ENCODE measurements around the gene CD34. TPM values are rescaled to one million over a fixed set of nuclear protein-coding genes. Genes with fewer than 3 reads are reported as not detected.

CD34 gene
- total RNA-seq, 1 donor from 2014 or later: 84.8 TPM

- ATAC-seq: no peak
- DNase-seq (ENCODE audit: missing footprints): no peak
- intact Hi-C loops (cut with DNase I): no loop called here
These were observed 61.9 kb downstream of the CD34 start for GRCh38 chr1:207849016-207849415.

- DNase-seq (ENCODE audit: missing footprints): peak; percentile 91
- peak; percentile 49 for ATAC-seq
- intact Hi-C loops (cut with DNase I): no loop called here
These were observed 62.7 kb downstream of the CD34 start for GRCh38 chr1:207848234-207848633.

GRCh38 chr1:207847116-207847515, 63.8 kb downstream of the CD34 start:
- ATAC-seq (no peak), DNase-seq (ENCODE audit: missing footprints) (no peak)
- intact Hi-C loops (cut with DNase I): no loop called here

GRCh38 chr1:207845109-207845508, 65.8 kb downstream of the CD34 start:
- DNase-seq (ENCODE audit: missing footprints) (no peak), ATAC-seq (peak; percentile 58)
- intact Hi-C loops (cut with DNase I): no loop called here

- no peak for ATAC-seq
- DNase-seq (ENCODE audit: missing footprints): no peak
- intact Hi-C loops (cut with DNase I): no loop called here
These were observed 66.6 kb downstream of the CD34 start for GRCh38 chr1:207844371-207844770.

- intact Hi-C loops (cut with DNase I): no loop called here
- DNase-seq (ENCODE audit: missing footprints) (no peak), ATAC-seq (no peak)
These were observed 68.4 kb downstream of the CD34 start for GRCh38 chr1:207842506-207842905.

GRCh38 chr1:207841901-207842300, 69.0 kb downstream of the CD34 start:
- ATAC-seq (no peak), DNase-seq (ENCODE audit: missing footprints) (no peak)
- intact Hi-C loops (cut with DNase I): no loop called here

- DNase-seq (ENCODE audit: missing footprints) (no peak), ATAC-seq (no peak)
- intact Hi-C loops (cut with DNase I): no loop called here
These were observed 69.6 kb downstream of the CD34 start for GRCh38 chr1:207841293-207841692.

- ATAC-seq (no peak), DNase-seq (ENCODE audit: missing footprints) (no peak)
- intact Hi-C loops (cut with DNase I): no loop called here
These were observed 70.5 kb downstream of the CD34 start for GRCh38 chr1:207840380-207840779.

GRCh38 chr1:207839083-207839413, 71.9 kb downstream of the CD34 start:
- ATAC-seq (no peak), DNase-seq (ENCODE audit: missing footprints) (no peak)
- intact Hi-C loops (cut with DNase I): no loop called here

GRCh38 chr1:207838156-207839082, 72.5 kb downstream of the CD34 start:
- intact Hi-C loops (cut with DNase I): no loop called here

GRCh38 chr1:207837673-207838072, 73.3 kb downstream of the CD34 start:
- DNase-seq (ENCODE audit: missing footprints): no peak
- no peak for ATAC-seq
- intact Hi-C loops (cut with DNase I): no loop called here

More at GRCh38 chr1:207838156-207839082, 72.5 kb downstream of the CD34 start:
- DNase-seq (ENCODE audit: missing footprints) (peak; percentile 85), ATAC-seq (peak; percentile 95)

- intact Hi-C loops (cut with DNase I): no loop called here
- ATAC-seq: no peak
- no peak for DNase-seq (ENCODE audit: missing footprints)
These were observed 74.2 kb downstream of the CD34 start for GRCh38 chr1:207836591-207837347.

GRCh38 chr1:207835958-207836357, 75.0 kb downstream of the CD34 start:
- ATAC-seq (no peak), DNase-seq (ENCODE audit: missing footprints) (no peak)
- intact Hi-C loops (cut with DNase I): no loop called here

GRCh38 chr1:207833956-207834660, 76.8 kb downstream of the CD34 start:
- DNase-seq (ENCODE audit: missing footprints): no peak
- intact Hi-C loops (cut with DNase I): no loop called here
- ATAC-seq: no peak

GRCh38 chr1:207833381-207833780, 77.5 kb downstream of the CD34 start:
- DNase-seq (ENCODE audit: missing footprints): no peak

GRCh38 chr1:207832796-207833195, 78.1 kb downstream of the CD34 start:
- ATAC-seq: no peak
- no peak for DNase-seq (ENCODE audit: missing footprints)

More at GRCh38 chr1:207833381-207833780, 77.5 kb downstream of the CD34 start:
- intact Hi-C loops (cut with DNase I): no loop called here
- ATAC-seq: no peak

GRCh38 chr1:207831517-207832327, 79.2 kb downstream of the CD34 start:
- peak; percentile 38 for ATAC-seq
- no peak for DNase-seq (ENCODE audit: missing footprints)
- intact Hi-C loops (cut with DNase I): no loop called here

More at GRCh38 chr1:207832796-207833195, 78.1 kb downstream of the CD34 start:
- intact Hi-C loops (cut with DNase I): no loop called here
